Measurements from ENCODE around the gene ARHGAP21.

DNA sequence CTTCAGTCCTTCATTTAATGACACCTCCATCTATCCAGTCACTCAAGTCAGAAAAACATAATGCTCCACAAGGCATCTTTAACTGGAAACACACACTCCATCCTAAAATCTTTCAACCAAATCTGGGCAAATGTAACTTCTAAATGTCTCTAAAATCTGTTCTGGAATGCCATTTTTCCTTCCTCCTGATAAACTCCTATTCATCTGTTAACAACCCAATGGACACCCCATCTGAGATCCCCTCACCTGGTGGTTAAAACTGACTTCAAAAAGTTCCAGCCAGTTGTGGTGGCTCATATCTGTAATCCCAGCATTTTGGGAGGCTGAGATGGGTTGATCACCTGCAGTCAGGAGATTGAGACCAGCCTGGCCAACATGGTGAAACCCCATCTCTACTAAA lies 78.7 kb downstream of the ARHGAP21 start:
- TF ChIP-seq, protein P1, sequence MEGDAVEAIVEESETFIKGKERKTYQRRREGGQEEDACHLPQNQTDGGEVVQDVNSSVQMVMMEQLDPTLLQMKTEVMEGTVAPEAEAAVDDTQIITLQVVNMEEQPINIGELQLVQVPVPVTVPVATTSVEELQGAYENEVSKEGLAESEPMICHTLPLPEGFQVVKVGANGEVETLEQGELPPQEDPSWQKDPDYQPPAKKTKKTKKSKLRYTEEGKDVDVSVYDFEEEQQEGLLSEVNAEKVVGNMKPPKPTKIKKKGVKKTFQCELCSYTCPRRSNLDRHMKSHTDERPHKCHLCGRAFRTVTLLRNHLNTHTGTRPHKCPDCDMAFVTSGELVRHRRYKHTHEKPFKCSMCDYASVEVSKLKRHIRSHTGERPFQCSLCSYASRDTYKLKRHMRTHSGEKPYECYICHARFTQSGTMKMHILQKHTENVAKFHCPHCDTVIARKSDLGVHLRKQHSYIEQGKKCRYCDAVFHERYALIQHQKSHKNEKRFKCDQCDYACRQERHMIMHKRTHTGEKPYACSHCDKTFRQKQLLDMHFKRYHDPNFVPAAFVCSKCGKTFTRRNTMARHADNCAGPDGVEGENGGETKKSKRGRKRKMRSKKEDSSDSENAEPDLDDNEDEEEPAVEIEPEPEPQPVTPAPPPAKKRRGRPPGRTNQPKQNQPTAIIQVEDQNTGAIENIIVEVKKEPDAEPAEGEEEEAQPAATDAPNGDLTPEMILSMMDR (conservative IDR thresholded peaks at IDR 0.05; ENCODE audit: low read length): no peak
- no peak for TF ChIP-seq EZH2phosphoT487 (IDR thresholded peaks at IDR 0.05; ENCODE audit: borderline replicate concordance)

All from Loucy (cell line).